Ishikawa (cell line): ENCODE measurements around the gene KCNMB1.

Experiments used
- FOXM1 ChIP-seq: IDR thresholded peaks from 2 replicates; pipeline ENCODE4 v1.6.1; 2012; ENCODE audit warnings: low read depth, borderline replicate concordance
- TF ChIP-seq, protein P1 (sequence below): IDR thresholded peaks from 2 replicates; pipeline ENCODE4 v1.6.1; 2012

- TF ChIP-seq FOXM1: no peak
- TF ChIP-seq, protein P1, sequence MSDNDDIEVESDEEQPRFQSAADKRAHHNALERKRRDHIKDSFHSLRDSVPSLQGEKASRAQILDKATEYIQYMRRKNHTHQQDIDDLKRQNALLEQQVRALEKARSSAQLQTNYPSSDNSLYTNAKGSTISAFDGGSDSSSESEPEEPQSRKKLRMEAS: no peak
Observed at GRCh38 chr5:170357955-170358444, 31.2 kb downstream of the KCNMB1 start.
